KOPT-K1 (cell line): ENCODE measurements around the gene PCDHAC1.
"Not testable (repeated sequence)": the region's sequence is repeated elsewhere in the genome, so short reads cannot be mapped to it uniquely, and the experiment has no call there.

Experiments
- H3K27ac ChIP-seq: fragments of 200-600 bp; sonication (generic); 2 replicates; pipeline ENCODE4 v1.5.1; 2016; ENCODE audit warnings: antibody characterized with exemption, mild to moderate bottlenecking, low read depth, low read length; ENCODE audit not compliant: poor library complexity, severe bottlenecking
- H3K36me3 ChIP-seq: fragments of 200-600 bp; sonication (generic); 2 replicates; pipeline ENCODE4 v1.5.1; 2017; ENCODE audit warnings: antibody characterized with exemption, mild to moderate bottlenecking, low read length, moderate library complexity; ENCODE audit not compliant: insufficient read depth
- H3K9me3 ChIP-seq: fragments of 200-600 bp; sonication (generic); 2 replicates; pipeline ENCODE4 v1.5.1; 2017; ENCODE audit warnings: antibody characterized with exemption, low read length, mild to moderate bottlenecking; ENCODE audit not compliant: insufficient read depth, poor library complexity, severe bottlenecking

The PCDHAC1 gene, protein sequence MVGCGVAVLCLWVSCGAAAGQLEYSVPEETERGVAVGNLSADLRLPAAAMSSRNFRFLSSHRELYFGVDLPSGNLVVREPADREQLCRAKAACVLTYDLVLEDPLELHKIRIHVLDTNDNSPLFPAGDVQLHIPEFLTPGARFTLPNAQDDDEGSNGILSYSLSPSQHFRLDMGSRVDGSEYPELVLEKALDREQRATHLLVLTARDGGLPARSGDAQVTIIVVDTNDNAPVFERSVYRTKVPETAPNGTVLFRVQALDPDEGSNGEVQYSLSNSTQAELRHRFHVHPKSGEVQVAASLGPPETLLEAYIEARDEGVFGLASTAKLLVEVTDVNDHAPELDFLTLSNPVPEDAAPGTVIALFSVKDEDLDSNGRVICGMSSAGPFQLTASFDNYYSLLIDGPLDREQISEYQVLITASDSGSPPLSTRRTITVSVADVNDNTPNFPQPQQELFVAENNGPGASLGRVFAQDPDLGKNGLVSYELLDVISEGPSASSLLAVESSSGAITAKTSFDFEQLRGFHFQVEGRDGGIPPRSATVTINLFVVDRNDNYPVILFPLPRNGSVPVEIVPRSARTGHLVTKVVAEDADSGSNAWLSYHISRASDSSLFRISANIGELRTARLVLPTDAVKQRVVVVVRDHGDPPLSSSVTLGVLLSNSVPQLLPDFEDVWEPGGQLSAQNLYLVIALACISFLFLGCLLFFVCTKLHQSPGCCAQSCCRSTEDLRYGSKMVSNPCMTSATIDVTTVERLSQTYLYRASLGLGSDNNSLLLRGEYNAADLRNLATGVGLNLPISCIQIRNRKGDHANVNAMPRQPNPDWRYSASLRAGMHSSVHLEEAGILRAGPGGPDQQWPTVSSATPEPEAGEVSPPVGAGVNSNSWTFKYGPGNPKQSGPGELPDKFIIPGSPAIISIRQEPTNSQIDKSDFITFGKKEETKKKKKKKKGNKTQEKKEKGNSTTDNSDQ

DNA sequence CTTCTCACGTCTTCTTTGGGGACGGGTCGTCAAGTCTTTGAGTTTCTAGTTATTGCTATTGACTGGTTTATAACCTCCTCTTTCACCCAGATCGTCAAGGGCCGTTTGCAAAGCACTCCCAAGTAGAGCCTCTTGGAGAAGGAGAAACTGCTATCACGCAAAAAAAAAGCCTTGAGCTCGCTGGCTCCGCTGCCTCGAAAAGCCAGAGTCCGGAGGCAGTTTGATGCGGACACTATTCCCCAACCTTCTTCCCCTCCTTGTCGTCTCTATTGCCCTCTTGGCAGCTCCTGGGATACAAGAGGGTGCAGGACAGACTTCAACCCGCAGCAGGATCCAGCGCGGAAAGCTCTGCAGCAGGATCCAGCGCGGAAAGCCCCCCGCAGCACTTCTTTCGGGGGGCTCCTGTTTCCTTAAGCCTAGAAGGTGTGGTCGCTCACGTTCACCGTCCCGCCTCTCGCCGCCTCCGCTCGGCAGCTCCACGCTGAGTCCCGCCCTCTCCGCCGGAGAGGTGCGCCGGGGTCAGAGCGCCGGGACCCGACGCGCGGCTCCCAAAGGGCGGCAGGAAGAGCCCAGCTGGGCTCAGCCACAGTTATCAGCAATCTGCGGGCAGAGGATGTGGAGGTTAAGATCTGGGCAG lies at the start of gene PCDHAC1:
TSS of gene PCDHAC1 (plus strand) at position 494 of the 637 bp plus-strand sequence. CDS start 594 bp downstream, outside the sequence.
- H3K27ac ChIP-seq: no peak within 1 kb of the TSS
- H3K36me3 ChIP-seq: no peaks in the 10 kb centered on the region
- no peaks in the 10 kb centered on the region for H3K9me3 ChIP-seq

DNA sequence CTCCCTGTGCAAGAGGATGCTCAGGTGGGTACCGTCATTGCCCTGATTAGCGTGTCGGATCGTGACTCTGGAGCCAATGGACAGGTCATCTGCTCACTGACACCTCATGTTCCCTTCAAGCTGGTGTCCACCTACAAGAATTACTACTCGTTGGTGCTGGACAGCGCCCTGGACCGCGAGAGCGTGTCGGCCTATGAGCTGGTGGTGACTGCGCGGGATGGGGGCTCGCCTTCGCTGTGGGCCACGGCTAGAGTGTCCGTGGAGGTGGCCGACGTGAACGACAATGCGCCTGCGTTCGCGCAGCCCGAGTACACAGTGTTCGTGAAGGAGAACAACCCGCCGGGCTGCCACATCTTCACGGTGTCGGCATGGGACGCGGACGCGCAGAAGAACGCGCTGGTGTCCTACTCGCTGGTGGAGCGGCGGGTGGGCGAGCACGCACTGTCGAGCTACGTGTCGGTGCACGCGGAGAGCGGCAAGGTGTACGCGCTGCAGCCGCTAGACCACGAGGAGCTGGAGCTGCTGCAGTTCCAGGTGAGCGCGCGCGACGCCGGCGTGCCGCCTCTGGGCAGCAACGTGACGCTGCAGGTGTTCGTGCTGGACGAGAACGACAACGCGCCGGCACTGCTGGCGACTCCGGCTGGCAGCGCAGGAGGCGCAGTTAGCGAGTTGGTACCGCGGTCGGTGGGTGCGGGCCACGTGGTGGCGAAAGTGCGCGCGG lies 49.4 kb upstream of the PCDHAC1 start:
- not testable (repeated sequence) for H3K36me3 ChIP-seq, H3K9me3 ChIP-seq, H3K27ac ChIP-seq

DNA sequence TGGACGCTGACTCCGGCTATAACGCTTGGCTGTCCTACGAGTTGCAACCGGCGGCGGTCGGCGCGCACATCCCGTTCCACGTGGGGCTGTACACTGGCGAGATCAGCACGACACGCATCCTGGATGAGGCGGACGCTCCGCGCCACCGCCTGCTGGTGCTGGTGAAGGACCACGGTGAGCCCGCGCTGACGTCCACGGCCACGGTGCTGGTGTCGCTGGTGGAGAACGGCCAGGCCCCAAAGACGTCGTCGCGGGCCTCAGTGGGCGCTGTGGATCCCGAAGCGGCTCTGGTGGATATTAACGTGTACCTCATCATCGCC lies 48.9 kb upstream of the PCDHAC1 start:
- Histone ChIP-seq H3K27ac (no peak overlapping the region), H3K9me3 (no peaks in the 10 kb centered on the region), H3K36me3 (no peaks in the 10 kb centered on the region)

DNA sequence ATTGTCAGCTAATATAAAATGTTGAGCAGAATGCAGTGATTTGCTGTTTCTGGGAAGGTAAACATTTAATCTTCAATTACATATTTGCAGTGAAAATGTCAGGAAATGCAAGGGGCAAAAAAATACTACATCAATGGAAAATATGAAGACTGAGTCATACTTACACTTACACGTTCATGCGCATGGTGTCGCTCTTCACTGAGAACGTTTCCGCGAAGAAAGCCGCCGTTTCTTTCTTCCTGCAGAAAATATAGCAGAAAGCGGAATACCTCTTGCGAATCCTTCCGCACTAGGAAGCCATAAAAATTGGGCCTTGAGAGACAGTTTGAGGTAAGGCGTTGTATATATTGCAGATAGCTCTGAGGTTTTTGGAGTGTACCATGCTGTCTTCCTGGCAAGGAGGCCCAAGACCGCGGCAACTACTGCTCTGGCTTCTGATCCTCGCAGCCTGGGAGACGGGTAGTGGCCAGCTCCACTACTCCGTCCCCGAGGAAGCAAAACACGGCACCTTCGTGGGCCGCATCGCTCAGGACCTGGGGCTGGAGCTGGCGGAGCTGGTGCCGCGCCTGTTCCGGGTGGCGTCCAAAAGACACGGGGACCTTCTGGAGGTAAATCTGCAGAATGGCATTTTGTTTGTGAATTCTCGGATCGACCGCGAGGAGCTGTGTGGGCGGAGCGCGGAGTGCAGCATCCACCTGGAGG lies 44.1 kb upstream of the PCDHAC1 start, which contains the start of gene PCDHA13:
TSS of gene PCDHA13 (plus strand) at position 236 of the 702 bp plus-strand sequence. CDS start at position 381, 145 bp downstream.
- Histone ChIP-seq H3K36me3 (no peaks in the 10 kb centered on the region), H3K9me3 (no peaks in the 10 kb centered on the region), H3K27ac (no peak within 1 kb of the TSS)

DNA sequence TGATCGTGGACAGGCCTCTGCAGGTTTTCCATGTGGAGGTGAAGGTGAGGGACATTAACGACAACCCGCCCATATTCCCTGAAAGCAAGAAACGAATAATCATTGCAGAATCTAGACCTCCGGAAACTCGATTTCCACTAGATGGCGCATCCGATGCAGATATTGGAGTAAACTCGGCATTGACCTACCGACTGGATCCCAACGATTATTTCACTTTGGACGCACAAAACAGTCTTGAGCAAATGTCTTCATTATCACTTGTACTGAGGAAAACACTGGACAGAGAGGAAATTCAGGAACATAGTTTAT lies 43.6 kb upstream of the PCDHAC1 start:
- H3K9me3 ChIP-seq: no peaks in the 10 kb centered on the region
- H3K36me3 ChIP-seq: no peaks in the 10 kb centered on the region
- no peak overlapping the region for H3K27ac ChIP-seq

DNA sequence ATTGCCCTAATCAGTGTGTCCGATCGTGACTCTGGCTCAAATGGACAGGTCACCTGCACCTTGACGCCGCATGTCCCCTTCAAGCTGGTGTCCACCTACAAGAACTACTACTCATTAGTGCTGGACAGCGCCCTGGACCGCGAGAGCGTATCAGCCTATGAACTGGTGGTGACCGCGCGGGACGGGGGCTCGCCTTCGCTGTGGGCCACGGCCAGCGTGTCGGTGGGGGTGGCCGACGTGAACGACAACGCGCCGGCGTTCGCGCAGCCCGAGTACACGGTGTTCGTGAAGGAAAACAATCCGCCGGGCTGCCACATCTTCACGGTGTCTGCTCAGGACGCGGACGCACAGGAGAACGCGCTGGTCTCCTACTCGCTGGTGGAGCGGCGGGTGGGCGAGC lies 42.7 kb upstream of the PCDHAC1 start:
- Histone ChIP-seq H3K27ac (no peak overlapping the region), H3K9me3 (no peaks in the 10 kb centered on the region), H3K36me3 (no peaks in the 10 kb centered on the region)

DNA sequence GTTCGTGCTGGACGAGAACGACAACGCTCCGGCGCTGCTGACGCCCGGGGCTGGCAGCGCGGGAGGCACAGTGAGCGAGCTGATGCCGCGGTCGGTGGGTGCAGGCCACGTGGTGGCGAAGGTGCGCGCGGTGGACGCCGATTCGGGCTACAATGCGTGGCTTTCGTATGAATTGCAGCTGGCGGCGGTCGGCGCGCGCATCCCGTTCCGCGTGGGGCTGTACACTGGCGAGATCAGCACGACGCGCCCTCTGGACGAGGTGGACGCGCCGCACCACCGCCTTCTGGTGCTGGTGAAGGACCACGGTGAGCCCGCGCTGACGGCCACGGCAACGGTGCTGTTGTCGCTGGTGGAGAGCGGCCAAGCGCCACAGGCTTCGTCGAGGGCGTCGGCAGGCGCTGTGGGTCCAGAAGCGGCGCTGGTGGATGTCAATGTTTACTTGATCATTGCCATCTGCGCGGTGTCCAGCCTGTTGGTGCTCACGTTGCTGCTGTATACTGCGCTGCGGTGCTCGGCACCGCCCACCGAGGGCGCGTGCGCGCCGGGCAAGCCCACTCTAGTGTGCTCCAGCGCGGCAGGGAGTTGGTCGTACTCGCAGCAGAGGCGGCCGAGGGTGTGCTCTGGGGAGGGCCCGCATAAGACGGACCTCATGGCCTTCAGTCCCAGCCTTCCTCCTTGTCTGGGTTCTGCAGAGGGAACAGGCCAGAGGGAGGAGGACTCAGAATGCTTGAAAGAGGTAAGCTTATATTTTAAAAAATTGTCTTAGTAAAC lies 42.0 kb upstream of the PCDHAC1 start:
- Histone ChIP-seq H3K27ac (no peak overlapping the region), H3K36me3 (no peaks in the 10 kb centered on the region), H3K9me3 (no peaks in the 10 kb centered on the region)

DNA sequence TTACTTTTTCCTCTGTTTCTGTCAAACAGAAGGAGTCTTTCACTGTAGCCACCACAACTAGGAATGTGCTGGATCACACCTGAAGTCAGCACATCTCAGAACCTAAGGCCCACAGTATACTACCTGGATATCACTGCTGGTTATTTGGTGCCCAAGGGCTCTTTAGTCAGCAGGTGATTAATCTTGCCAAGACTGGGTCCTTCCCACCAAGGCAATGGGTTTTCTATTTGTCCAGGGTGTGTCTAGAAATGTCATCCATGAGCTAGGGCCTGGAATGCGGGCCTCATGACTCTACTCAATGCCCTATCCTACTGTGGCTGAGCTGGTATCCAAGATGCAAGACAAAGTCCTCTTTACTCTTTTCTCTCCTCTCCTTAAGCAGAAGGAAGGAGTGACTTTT lies 9.8 kb upstream of the PCDHAC1 start:
- H3K36me3 ChIP-seq: no peaks in the 10 kb centered on the region
- H3K9me3 ChIP-seq: no peaks in the 10 kb centered on the region
- H3K27ac ChIP-seq: no peak overlapping the region

DNA sequence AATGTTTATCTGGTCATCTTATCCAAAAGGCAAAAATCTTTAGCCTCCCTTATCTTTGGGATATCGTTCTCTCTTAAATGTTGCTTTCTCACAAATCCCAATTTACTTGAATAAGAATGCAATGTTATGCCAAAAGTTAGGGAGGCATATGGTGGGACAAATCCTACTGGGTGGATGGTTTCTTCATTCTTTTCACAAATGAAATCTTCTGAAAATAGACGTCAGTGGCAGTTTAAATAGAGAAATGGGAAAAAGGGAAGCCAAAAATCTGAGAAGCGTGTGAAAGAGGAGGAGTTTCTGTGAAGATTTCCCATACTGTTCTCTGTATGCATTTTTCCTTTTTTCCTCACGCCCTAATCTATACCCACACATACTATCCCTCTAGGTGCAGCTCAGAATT lies 2.5 kb upstream of the PCDHAC1 start:
- Histone ChIP-seq H3K36me3 (no peaks in the 10 kb centered on the region), H3K27ac (no peak overlapping the region), H3K9me3 (no peaks in the 10 kb centered on the region)

DNA sequence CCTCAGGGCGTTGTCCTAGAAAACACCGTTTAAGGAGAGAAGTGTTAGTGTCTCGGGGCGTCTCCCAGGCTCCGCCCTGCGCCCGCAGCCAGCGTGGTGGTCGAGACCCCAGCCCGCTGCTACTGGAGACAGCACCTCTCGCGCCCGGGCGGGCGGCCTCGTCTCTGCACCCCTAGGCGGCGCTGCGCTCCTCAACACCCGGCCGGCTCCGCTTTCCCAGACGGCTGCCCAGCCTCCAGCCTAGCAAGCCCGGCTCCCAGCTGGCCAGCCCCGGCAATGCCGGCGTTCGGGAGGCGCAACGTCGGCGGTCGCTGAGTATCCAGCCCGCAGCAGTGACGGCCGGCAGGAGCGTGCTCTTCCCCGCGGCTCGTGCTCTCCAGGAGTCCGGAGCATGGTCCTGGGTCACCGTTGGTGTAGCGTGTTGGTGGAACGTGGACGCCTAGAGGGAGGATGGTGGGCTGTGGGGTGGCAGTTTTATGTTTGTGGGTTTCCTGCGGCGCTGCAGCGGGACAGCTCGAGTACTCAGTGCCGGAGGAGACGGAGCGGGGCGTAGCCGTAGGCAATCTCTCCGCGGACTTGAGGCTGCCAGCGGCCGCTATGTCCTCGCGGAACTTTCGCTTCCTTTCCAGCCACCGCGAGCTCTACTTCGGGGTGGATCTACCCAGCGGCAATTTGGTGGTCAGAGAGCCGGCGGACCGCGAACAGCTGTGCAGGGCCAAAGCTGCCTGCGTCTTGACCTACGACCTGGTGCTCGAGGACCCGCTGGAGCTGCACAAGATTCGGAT lies 536 bp downstream of the PCDHAC1 start:
- no peaks in the 10 kb centered on the region for H3K9me3 ChIP-seq
- H3K27ac ChIP-seq: no peak overlapping the region
- H3K36me3 ChIP-seq: no peaks in the 10 kb centered on the region

DNA sequence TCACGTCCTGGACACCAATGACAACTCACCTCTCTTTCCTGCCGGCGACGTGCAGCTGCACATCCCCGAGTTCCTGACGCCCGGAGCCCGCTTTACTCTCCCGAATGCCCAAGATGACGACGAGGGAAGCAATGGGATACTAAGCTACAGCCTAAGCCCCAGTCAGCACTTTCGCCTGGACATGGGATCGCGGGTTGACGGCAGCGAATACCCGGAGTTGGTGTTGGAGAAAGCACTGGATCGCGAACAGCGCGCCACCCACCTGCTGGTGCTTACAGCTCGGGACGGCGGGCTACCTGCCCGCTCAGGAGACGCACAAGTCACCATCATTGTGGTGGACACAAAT lies 1.1 kb downstream of the PCDHAC1 start:
- no peak overlapping the region for H3K27ac ChIP-seq
- H3K36me3 ChIP-seq: no peaks in the 10 kb centered on the region
- no peaks in the 10 kb centered on the region for H3K9me3 ChIP-seq

DNA sequence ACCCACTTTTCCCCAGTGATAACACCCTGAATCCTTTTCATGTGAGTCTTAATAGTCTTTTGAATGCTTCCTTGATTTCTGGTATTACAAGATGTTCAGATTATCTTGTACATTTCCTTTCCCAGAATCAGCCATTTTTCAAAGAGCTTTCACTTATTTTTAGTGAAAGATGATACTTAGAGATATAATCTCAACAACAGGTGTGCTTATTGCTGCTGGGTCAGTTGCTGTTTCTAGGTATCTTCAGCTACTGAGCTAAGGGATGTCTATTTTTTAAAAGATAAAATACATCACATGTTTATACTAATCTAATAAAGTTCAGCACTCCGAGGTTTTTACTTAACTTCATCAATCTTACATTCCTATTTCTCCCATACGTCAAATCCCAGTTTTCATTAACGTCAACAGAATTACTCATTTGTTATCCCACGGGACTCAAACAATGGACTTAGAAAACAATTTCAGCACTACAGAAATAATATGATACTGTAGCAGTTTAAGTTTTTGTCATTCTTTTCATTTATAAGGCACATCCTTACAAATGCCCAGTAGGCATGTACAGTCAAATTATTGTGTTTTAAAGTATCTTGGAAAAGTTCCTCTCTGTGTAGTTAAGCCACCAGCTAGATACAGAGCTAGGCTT lies 9.0 kb downstream of the PCDHAC1 start:
- no peak overlapping the region for H3K27ac ChIP-seq
- no peaks in the 10 kb centered on the region for H3K9me3 ChIP-seq
- no peaks in the 10 kb centered on the region for H3K36me3 ChIP-seq

DNA sequence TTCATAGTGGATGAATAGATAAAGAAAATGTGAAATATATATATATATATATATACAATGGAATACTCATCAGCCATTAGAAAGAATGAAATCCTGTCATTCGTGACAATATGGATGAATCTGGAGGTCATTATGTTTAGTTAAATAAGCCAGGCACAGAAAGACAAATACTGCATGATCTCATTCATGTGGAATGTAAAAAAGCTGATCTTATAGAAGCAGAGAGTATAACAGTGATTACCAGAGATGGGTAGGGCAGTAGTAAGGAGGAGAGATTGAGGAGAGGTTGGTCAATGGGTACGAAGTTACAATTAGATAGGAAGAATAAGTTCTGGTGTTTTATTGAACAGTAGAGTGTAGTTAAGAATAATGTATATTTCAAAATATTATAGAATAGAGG lies 20.5 kb downstream of the PCDHAC1 start:
- H3K9me3 ChIP-seq: peaks cover 5% of the 10 kb centered on the region
- no peak overlapping the region for H3K27ac ChIP-seq
- H3K36me3 ChIP-seq: no peaks in the 10 kb centered on the region
